Mucosa of descending colon (tissue), 3 donors: ENCODE results near the gene CCDC88B. TPM values are rescaled to one million over a fixed set of nuclear protein-coding genes. Genes with fewer than 3 reads are reported as not detected.

Experiments used
- ATAC-seq: fragments of 200-7000 bp; cut with Tn5 transposase; one replicate; pipeline ENCODE4 v1.9.1; 2020; ENCODE audit warnings: mild to moderate bottlenecking, moderate library complexity
- DNase-seq, 3 donors: peaks; one replicate each; pipeline ENCODE4 v3.0.0-alpha.2; 2020
- H3K36me3 ChIP-seq: fragments of 200-600 bp; one replicate; pipeline ENCODE4 v1.8.0; 2021; ENCODE audit warnings: low read depth, mild to moderate bottlenecking
- H3K4me1 ChIP-seq: fragments of 200-600 bp; one replicate; pipeline ENCODE4 v1.8.0; 2021; ENCODE audit warnings: low read depth, mild to moderate bottlenecking
- H3K4me3 ChIP-seq: fragments of 200-600 bp; one replicate; pipeline ENCODE4 v1.8.0; 2021; ENCODE audit warnings: mild to moderate bottlenecking
- H3K9me3 ChIP-seq: fragments of 200-600 bp; one replicate; pipeline ENCODE4 v1.8.0; 2021; ENCODE audit warnings: mild to moderate bottlenecking
- CTCF ChIP-seq: fragments of 200-600 bp; IDR thresholded peaks from one replicate; pipeline ENCODE4 v1.8.0; 2022; ENCODE audit warnings: antibody characterized with exemption, mild to moderate bottlenecking
- intact Hi-C, 2 donors: fragments of 100-400 bp; cut with DNase I in 1 of 2; cut with micrococcal nuclease in 1 of 2; formaldehyde crosslinking; loops; one replicate each; pipeline versions ENCODE4 v1.11.0 to v1.11.1; 2022; cut with DNase I, micrococcal nuclease
- total RNA-seq, 3 donors: library from RNA; stranded (reverse); fragmentation: NEBNext Ultra II Directional in 2 of 3; extraction: Animal tissue kit (Norgen Biotek cat#: 25700) in 2 of 3; gene quantifications; one replicate each; pipeline versions ENCODE4 v1.2.1 to v1.2.4, GENCODE V29; 2021 to 2023
- donor health status: DM: no; HTN: no; CAD: no; lungs with moderate emphysema.
- donor health status: DM: no; HTN: no; CAD: no.
- donor health status: DM: no; HTN: yes; CAD: no.

The CCDC88B gene
- total RNA-seq, 3 donors from 2014 or later, result 13.4 to 32.5 (median 28.8) TPM

GRCh38 chr11:64358907-64359711 lies 19.1 kb downstream of the CCDC88B start, which contains the start of gene RPS6KA4:
Gene RPS6KA4 (plus strand): TSS chr11:64359162. CDS start chr11:64359236, 74 bp downstream.
- ATAC-seq (peak; percentile 88), DNase-seq (peak; percentile 72 to 82 (median 72))
- no peak for TF ChIP-seq CTCF

GRCh38 chr11:64359712-64360445 lies 19.9 kb downstream of the CCDC88B start:
- intact Hi-C loops, result no loop called here
- Histone ChIP-seq H3K36me3 (peaks cover 12% of the 10 kb centered on the region), H3K4me3 (no peak overlapping the region), H3K4me1 (peaks cover 22% of the 10 kb centered on the region), H3K9me3 (no peaks in the 10 kb centered on the region)
- peak in 2 of 3 donors; percentile 59 to 69 for DNase-seq
- peak; percentile 12 for ATAC-seq
- TF ChIP-seq CTCF, result no peak

More at GRCh38 chr11:64358907-64359711, 19.1 kb downstream of the CCDC88B start, which contains the start of gene RPS6KA4:
- Histone ChIP-seq H3K9me3 (no peaks in the 10 kb centered on the region), H3K4me3 (peak within 1 kb of the TSS; percentile 58), H3K36me3 (peaks cover 12% of the 10 kb centered on the region), H3K4me1 (peaks cover 22% of the 10 kb centered on the region)
- intact Hi-C loops, result no loop called here

- Histone ChIP-seq H3K36me3 (peaks cover 12% of the 10 kb centered on the region), H3K9me3 (no peaks in the 10 kb centered on the region), H3K4me1 (peaks cover 22% of the 10 kb centered on the region), H3K4me3 (no peak overlapping the region)
- intact Hi-C loops, result no loop called here
- DNase-seq (no peak), ATAC-seq (no peak)
- TF ChIP-seq CTCF, result no peak
Measured at GRCh38 chr11:64360448-64360921, 20.5 kb downstream of the CCDC88B start.

- peaks cover 12% of the 10 kb centered on the region for H3K36me3 ChIP-seq
- no peak for ATAC-seq
- no peak for DNase-seq
- intact Hi-C loops, result no loop called here
- no peaks in the 10 kb centered on the region for H3K9me3 ChIP-seq
- H3K4me3 ChIP-seq, result no peak overlapping the region
- H3K4me1 ChIP-seq, result peaks cover 22% of the 10 kb centered on the region
- no peak for TF ChIP-seq CTCF
Measured at GRCh38 chr11:64361659-64362058, 21.7 kb downstream of the CCDC88B start.

- intact Hi-C loops, result no loop called here
Measured at GRCh38 chr11:64362339-64362738, 22.3 kb downstream of the CCDC88B start.

More at GRCh38 chr11:64362339-64362738, 22.3 kb downstream of the CCDC88B start:
- Histone ChIP-seq H3K4me1 (peaks cover 22% of the 10 kb centered on the region), H3K36me3 (peaks cover 12% of the 10 kb centered on the region), H3K4me3 (no peak overlapping the region), H3K9me3 (no peaks in the 10 kb centered on the region)
- TF ChIP-seq CTCF, result no peak
- no peak for DNase-seq
- no peak for ATAC-seq
